Caco-2 (cell line): Measurements from ENCODE around the gene SRRM4. TPM values are rescaled to one million over a fixed set of nuclear protein-coding genes. Genes with fewer than 3 reads are reported as not detected.

ENCODE experiments used
- BruUV-seq: library from RNA; stranded (reverse); fragments of 400-500 nt; replicated peaks from 2 replicates; lab custom pipeline; 2021; lab: Mats Ljungman, UMichigan
- CTCF ChIA-PET: fragments of 300-600 bp; sonication (Branson Sonifier 250); formaldehyde crosslinking; loops from one replicate; lab custom pipeline; 2022; ENCODE audit warnings: antibody characterized with exemption; lab: Charles Lee
- POLR2A ChIA-PET: fragments of 300-600 bp; sonication (Branson Sonifier 250); formaldehyde crosslinking; loops from one replicate; lab custom pipeline; 2022; ENCODE audit warnings: antibody characterized with exemption; lab: Charles Lee
- DNase-seq, 2 experiments: peaks; one replicate each; pipeline versions ENCODE4 v3.0.0 to v3.0.0-alpha.2; 2020 to 2022
- H3K27me3 ChIP-seq: replicated peaks from 2 replicates; pipeline ENCODE4 v1.6.0; 2011; ENCODE audit warnings: low read length; ENCODE audit not compliant: control insufficient read depth, insufficient read depth
- H3K36me3 ChIP-seq: 2 replicates; pipeline ENCODE4 v1.5.1; 2011; ENCODE audit warnings: low read length; ENCODE audit not compliant: control insufficient read depth, insufficient read depth
- H3K4me1 ChIP-seq: fragments of 250-450 bp; sonication (Bioruptor Pico); 2 replicates; pipeline ENCODE4 v1.5.1; 2020; ENCODE audit warnings: mild to moderate bottlenecking
- H3K4me3 ChIP-seq: 2 replicates; pipeline ENCODE4 v1.5.1; 2011; ENCODE audit warnings: low read depth, mild to moderate bottlenecking, control low read depth, low read length
- H3K9me3 ChIP-seq: fragments of 250-450 bp; sonication (Bioruptor Pico); 2 replicates; pipeline ENCODE4 v1.5.1; 2020; ENCODE audit warnings: mild to moderate bottlenecking, moderate library complexity
- H3K27ac Mint-ChIP-seq: one replicate; pipeline ENCODE4 v1.8.0; 2022; ENCODE audit warnings: mixed read lengths; ENCODE audit not compliant: unreplicated experiment
- H3K27me3 Mint-ChIP-seq: one replicate; pipeline ENCODE4 v1.8.0; 2022; ENCODE audit warnings: mixed read lengths; ENCODE audit not compliant: insufficient read depth, unreplicated experiment
- H3K36me3 Mint-ChIP-seq: one replicate; pipeline ENCODE4 v1.8.0; 2022; ENCODE audit warnings: mild to moderate bottlenecking, mixed read lengths; ENCODE audit not compliant: insufficient read depth, unreplicated experiment
- H3K4me1 Mint-ChIP-seq: one replicate; pipeline ENCODE4 v1.8.0; 2022; ENCODE audit warnings: low read depth, mixed read lengths; ENCODE audit not compliant: unreplicated experiment
- H3K4me3 Mint-ChIP-seq: one replicate; pipeline ENCODE4 v1.8.0; 2022; ENCODE audit warnings: mild to moderate bottlenecking, moderate library complexity, mixed read lengths; ENCODE audit not compliant: unreplicated experiment
- H3K9me3 Mint-ChIP-seq: one replicate; pipeline ENCODE4 v1.8.0; 2022; ENCODE audit warnings: mixed read lengths; ENCODE audit not compliant: unreplicated experiment
- CTCF ChIP-seq, 2 experiments: fragments of 200-600 bp in 1 of 2; IDR thresholded peaks; 1 replicate in 1 of 2; 2 replicates in 1 of 2; pipeline versions ENCODE4 v1.5.1 to v1.8.0; 2011 to 2022; ENCODE audit warnings: antibody characterized with exemption in 1 of 2, control low read depth in 1 of 2, inconsistent platforms in 1 of 2, low read depth in 1 of 2, low read length in 1 of 2, mild to moderate bottlenecking in 1 of 2, moderate library complexity in 1 of 2; ENCODE audit not compliant: insufficient read depth in 1 of 2, severe bottlenecking in 1 of 2, unreplicated experiment in 1 of 2
- intact Hi-C: fragments of 100-400 bp; cut with micrococcal nuclease; formaldehyde crosslinking; loops from one replicate; pipeline ENCODE4 v1.10.0; 2022; ENCODE audit not compliant: unreplicated experiment
- total RNA-seq: library from RNA; stranded (reverse); gene quantifications from 2 replicates; pipeline ENCODE4 v1.2.3, GENCODE V29; 2022

SRRM4 gene
- total RNA-seq, 1 experiment from 2014 or later = not detected

GRCh38 chr12:118958520-118958919 is 22.8 kb upstream of the SRRM4 start:
- H3K4me3 ChIP-seq = no peak overlapping the region
- no peak for DNase-seq
- H3K4me1 ChIP-seq = no peaks in the 10 kb centered on the region
- no peaks in the 10 kb centered on the region for H3K9me3 ChIP-seq
- no TSS peak for BruUV-seq
- intact Hi-C loops = no loop called here
- H3K36me3 Mint-ChIP-seq = no peaks in the 10 kb centered on the region
- H3K27ac Mint-ChIP-seq = no peak overlapping the region
- ChIA-PET CTCF (interaction anchor here (0.8 kb wide), 1 partner anchor 21 kb away, joined by 7 read pairs; no protein-coding TSS in a partner anchor), POLR2A (no interaction called here)
- no peaks in the 10 kb centered on the region for H3K36me3 ChIP-seq
- H3K9me3 Mint-ChIP-seq = peaks cover 15% of the 10 kb centered on the region
- no peaks in the 10 kb centered on the region for H3K4me1 Mint-ChIP-seq
- H3K27me3 Mint-ChIP-seq = peaks cover 6% of the 10 kb centered on the region
- TF ChIP-seq CTCF (IDR thresholded peaks at IDR 0.05; ENCODE audit: insufficient read depth in 1 of 2, low read depth in 1 of 2, low read length in 1 of 2, severe bottlenecking in 1 of 2, unreplicated experiment in 1 of 2) = no peak
- no peaks in the 10 kb centered on the region for H3K27me3 ChIP-seq
- no peak overlapping the region for H3K4me3 Mint-ChIP-seq

- Histone ChIP-seq H3K27me3 (no peaks in the 10 kb centered on the region), H3K9me3 (no peaks in the 10 kb centered on the region), H3K36me3 (no peaks in the 10 kb centered on the region), H3K4me1 (no peaks in the 10 kb centered on the region), H3K4me3 (no peak overlapping the region)
- TF ChIP-seq CTCF (IDR thresholded peaks at IDR 0.05; ENCODE audit: insufficient read depth in 1 of 2, low read depth in 1 of 2, low read length in 1 of 2, severe bottlenecking in 1 of 2, unreplicated experiment in 1 of 2) = no peak
- ChIA-PET CTCF (interaction anchor here (0.8 kb wide), 1 partner anchor 20 kb away, joined by 7 read pairs; no protein-coding TSS in a partner anchor), POLR2A (no interaction called here)
- Mint-ChIP-seq H3K27me3 (peaks cover 5% of the 10 kb centered on the region), H3K36me3 (no peaks in the 10 kb centered on the region), H3K4me1 (no peaks in the 10 kb centered on the region), H3K9me3 (peaks cover 11% of the 10 kb centered on the region), H3K4me3 (no peak overlapping the region), H3K27ac (no peak overlapping the region)
- DNase-seq = no peak
- no TSS peak for BruUV-seq
- intact Hi-C loops = no loop called here
These were observed 22.0 kb upstream of the SRRM4 start for GRCh38 chr12:118959348-118959747.

GRCh38 chr12:118959985-118960560 is 21.3 kb upstream of the SRRM4 start:
- no peak for DNase-seq
- Mint-ChIP-seq H3K27ac (no peak overlapping the region), H3K36me3 (no peaks in the 10 kb centered on the region), H3K9me3 (peaks cover 4% of the 10 kb centered on the region), H3K4me1 (no peaks in the 10 kb centered on the region), H3K4me3 (no peak overlapping the region), H3K27me3 (peaks cover 4% of the 10 kb centered on the region)
- H3K27me3 ChIP-seq = no peaks in the 10 kb centered on the region
- no TSS peak for BruUV-seq
- ChIA-PET CTCF (no interaction called here), POLR2A (no interaction called here)
- no peaks in the 10 kb centered on the region for H3K4me1 ChIP-seq
- no peaks in the 10 kb centered on the region for H3K9me3 ChIP-seq
- TF ChIP-seq CTCF (IDR thresholded peaks at IDR 0.05; ENCODE audit: insufficient read depth in 1 of 2, low read depth in 1 of 2, low read length in 1 of 2, severe bottlenecking in 1 of 2, unreplicated experiment in 1 of 2) = no peak
- intact Hi-C loops = no loop called here
- no peak overlapping the region for H3K4me3 ChIP-seq
- no peaks in the 10 kb centered on the region for H3K36me3 ChIP-seq
